Activated naive CD8-positive, alpha-beta T cell treated with anti-CD3 and anti-CD28 coated beads, Interleukin-2, amount 10 ng/mL, durations not matched to agents 7 days and 5 days (primary cell): ENCODE data around the gene ANK3. TPM values are rescaled to one million over a fixed set of nuclear protein-coding genes. Genes with fewer than 3 reads are reported as not detected.

ENCODE experiments used
- ATAC-seq: fragments of 150-1000 bp; cut with Tn5 transposase; one replicate; pipeline ENCODE4 v1.10.0; 2021; ENCODE audit warnings: low read depth, moderate library complexity
- POLR2A ChIA-PET: fragments of 350-600 bp; sonication (Branson Sonifier 250); formaldehyde crosslinking; loops from one replicate; lab custom pipeline; 2021; ENCODE audit warnings: antibody characterized with exemption; lab: Charles Lee
- DNase-seq: peaks from one replicate; pipeline ENCODE4 v3.0.0; 2021
- H3K27ac Mint-ChIP-seq: one replicate; pipeline ENCODE4 v1.8.0; 2022; ENCODE audit warnings: mild to moderate bottlenecking, mixed read lengths
- H3K27me3 Mint-ChIP-seq: one replicate; pipeline ENCODE4 v1.8.0; 2022; ENCODE audit warnings: mild to moderate bottlenecking, moderate library complexity, mixed read lengths
- H3K36me3 Mint-ChIP-seq: one replicate; pipeline ENCODE4 v1.8.0; 2021; ENCODE audit warnings: mild to moderate bottlenecking, mixed read lengths
- H3K4me1 Mint-ChIP-seq: one replicate; pipeline ENCODE4 v1.8.0; 2021; ENCODE audit warnings: mixed read lengths
- H3K4me3 Mint-ChIP-seq: one replicate; pipeline ENCODE4 v1.8.0; 2022; ENCODE audit warnings: mild to moderate bottlenecking, moderate library complexity, mixed read lengths
- H3K9me3 Mint-ChIP-seq: one replicate; pipeline ENCODE4 v1.8.0; 2021; ENCODE audit warnings: mixed read lengths
- total RNA-seq, 2 experiments: library from RNA; stranded (reverse); gene quantifications; one replicate each; pipeline ENCODE4 v1.2.3, GENCODE V29; 2021

Gene ANK3
- total RNA-seq, 2 experiments from 2014 or later: 3.6 to 4.8 TPM

- no peak overlapping the region for H3K27ac Mint-ChIP-seq
- ATAC-seq: no peak
- no peak for DNase-seq
- peaks cover 3% of the 10 kb centered on the region for H3K27me3 Mint-ChIP-seq
- H3K9me3 Mint-ChIP-seq: no peaks in the 10 kb centered on the region
- POLR2A ChIA-PET: no interaction called here
- H3K4me1 Mint-ChIP-seq: no peaks in the 10 kb centered on the region
- H3K36me3 Mint-ChIP-seq: no peaks in the 10 kb centered on the region
- no peak overlapping the region for H3K4me3 Mint-ChIP-seq
These were observed 76.7 kb downstream of the ANK3 start for GRCh38 chr10:60312818-60313588.

GRCh38 chr10:60311821-60312220 lies 77.9 kb downstream of the ANK3 start:
- H3K27ac Mint-ChIP-seq: no peak overlapping the region
- H3K36me3 Mint-ChIP-seq: no peaks in the 10 kb centered on the region
- H3K4me1 Mint-ChIP-seq: no peaks in the 10 kb centered on the region
- peaks cover 3% of the 10 kb centered on the region for H3K27me3 Mint-ChIP-seq
- H3K4me3 Mint-ChIP-seq: no peak overlapping the region
- ATAC-seq: no peak
- no peak for DNase-seq
- no peaks in the 10 kb centered on the region for H3K9me3 Mint-ChIP-seq
- POLR2A ChIA-PET: no interaction called here

- no peaks in the 10 kb centered on the region for H3K4me1 Mint-ChIP-seq
- H3K36me3 Mint-ChIP-seq: no peaks in the 10 kb centered on the region
These were observed 78.9 kb downstream of the ANK3 start for GRCh38 chr10:60310740-60311139.

GRCh38 chr10:60309891-60310290 lies 79.8 kb downstream of the ANK3 start:
- no peaks in the 10 kb centered on the region for H3K9me3 Mint-ChIP-seq
- H3K4me1 Mint-ChIP-seq: no peaks in the 10 kb centered on the region
- POLR2A ChIA-PET: no interaction called here
- H3K4me3 Mint-ChIP-seq: no peak overlapping the region
- no peaks in the 10 kb centered on the region for H3K36me3 Mint-ChIP-seq
- ATAC-seq (no peak), DNase-seq (no peak)
- H3K27ac Mint-ChIP-seq: no peak overlapping the region
- H3K27me3 Mint-ChIP-seq: peaks cover 6% of the 10 kb centered on the region

More at GRCh38 chr10:60310740-60311139, 78.9 kb downstream of the ANK3 start:
- peaks cover 3% of the 10 kb centered on the region for H3K27me3 Mint-ChIP-seq
- H3K4me3 Mint-ChIP-seq: no peak overlapping the region
- ATAC-seq (no peak), DNase-seq (no peak)
- no peaks in the 10 kb centered on the region for H3K9me3 Mint-ChIP-seq
- POLR2A ChIA-PET: no interaction called here
- no peak overlapping the region for H3K27ac Mint-ChIP-seq

- Mint-ChIP-seq H3K9me3 (no peaks in the 10 kb centered on the region), H3K36me3 (no peaks in the 10 kb centered on the region), H3K4me1 (no peaks in the 10 kb centered on the region), H3K27me3 (peaks cover 6% of the 10 kb centered on the region), H3K4me3 (no peak overlapping the region), H3K27ac (no peak overlapping the region)
- ATAC-seq (no peak), DNase-seq (no peak)
- POLR2A ChIA-PET: no interaction called here
These were observed 80.3 kb downstream of the ANK3 start for GRCh38 chr10:60309371-60309770.

GRCh38 chr10:60305380-60305892 lies 84.2 kb downstream of the ANK3 start:
- Mint-ChIP-seq H3K9me3 (no peaks in the 10 kb centered on the region), H3K27me3 (peaks cover 6% of the 10 kb centered on the region), H3K4me1 (no peaks in the 10 kb centered on the region), H3K4me3 (no peak overlapping the region), H3K27ac (no peak overlapping the region), H3K36me3 (no peaks in the 10 kb centered on the region)
- ATAC-seq (no peak), DNase-seq (no peak)
- POLR2A ChIA-PET: no interaction called here

- Mint-ChIP-seq H3K9me3 (no peaks in the 10 kb centered on the region), H3K36me3 (no peaks in the 10 kb centered on the region), H3K4me1 (no peaks in the 10 kb centered on the region), H3K27me3 (peaks cover 5% of the 10 kb centered on the region), H3K27ac (no peak overlapping the region), H3K4me3 (no peak overlapping the region)
- ATAC-seq (no peak), DNase-seq (no peak)
- POLR2A ChIA-PET: no interaction called here
These were observed 84.8 kb downstream of the ANK3 start for GRCh38 chr10:60304829-60305379.

- POLR2A ChIA-PET: no interaction called here
- no peaks in the 10 kb centered on the region for H3K9me3 Mint-ChIP-seq
- H3K36me3 Mint-ChIP-seq: no peaks in the 10 kb centered on the region
- no peak overlapping the region for H3K27ac Mint-ChIP-seq
- H3K27me3 Mint-ChIP-seq: peaks cover 3% of the 10 kb centered on the region
- ATAC-seq (no peak), DNase-seq (no peak)
- no peak overlapping the region for H3K4me3 Mint-ChIP-seq
- H3K4me1 Mint-ChIP-seq: no peaks in the 10 kb centered on the region
These were observed 85.9 kb downstream of the ANK3 start for GRCh38 chr10:60303778-60304177.

- Mint-ChIP-seq H3K36me3 (no peaks in the 10 kb centered on the region), H3K27ac (no peak overlapping the region), H3K9me3 (no peaks in the 10 kb centered on the region), H3K4me3 (no peak overlapping the region), H3K4me1 (no peaks in the 10 kb centered on the region), H3K27me3 (no peaks in the 10 kb centered on the region)
- ATAC-seq (no peak), DNase-seq (no peak)
- POLR2A ChIA-PET: no interaction called here
These were observed 89.5 kb downstream of the ANK3 start for GRCh38 chr10:60299961-60300883.

GRCh38 chr10:60299390-60299778 lies 90.3 kb downstream of the ANK3 start:
- Mint-ChIP-seq H3K36me3 (no peaks in the 10 kb centered on the region), H3K4me3 (no peak overlapping the region), H3K27ac (no peak overlapping the region), H3K9me3 (no peaks in the 10 kb centered on the region), H3K27me3 (no peaks in the 10 kb centered on the region), H3K4me1 (no peaks in the 10 kb centered on the region)
- ATAC-seq (no peak), DNase-seq (no peak)
- POLR2A ChIA-PET: no interaction called here

GRCh38 chr10:60298408-60299389 lies 91.0 kb downstream of the ANK3 start:
- DNase-seq (no peak), ATAC-seq (no peak)
- POLR2A ChIA-PET: no interaction called here
- Mint-ChIP-seq H3K4me3 (no peak overlapping the region), H3K27me3 (no peaks in the 10 kb centered on the region), H3K9me3 (no peaks in the 10 kb centered on the region), H3K36me3 (no peaks in the 10 kb centered on the region), H3K27ac (no peak overlapping the region), H3K4me1 (no peaks in the 10 kb centered on the region)

GRCh38 chr10:60296073-60296472 lies 93.6 kb downstream of the ANK3 start:
- Mint-ChIP-seq H3K4me3 (no peak overlapping the region), H3K27ac (no peak overlapping the region), H3K9me3 (no peaks in the 10 kb centered on the region), H3K4me1 (no peaks in the 10 kb centered on the region), H3K36me3 (no peaks in the 10 kb centered on the region), H3K27me3 (peaks cover 3% of the 10 kb centered on the region)
- DNase-seq (no peak), ATAC-seq (no peak)
- POLR2A ChIA-PET: no interaction called here
